Upper lobe of left lung (tissue), 6 donors: ENCODE results near the gene DPF3. TPM values are rescaled to one million over a fixed set of nuclear protein-coding genes. Genes with fewer than 3 reads are reported as not detected.

ENCODE experiments used
- ATAC-seq, 2 donors: fragments of 200-7000 bp; cut with Tn5 transposase; one replicate each; pipeline ENCODE4 v1.9.1; 2022; ENCODE audit warnings: mild to moderate bottlenecking in 2 of 2, moderate library complexity in 2 of 2; ENCODE audit not compliant: low FRiP score in 2 of 2
- DNase-seq, 2 donors: peaks; one replicate each; pipeline ENCODE4 v3.0.0-alpha.2; 2019 to 2020
- H3K27ac ChIP-seq, 4 donors: fragments of 200-600 bp; sonication (generic); one replicate each; pipeline ENCODE4 v1.5.1; 2016 to 2019
- H3K27me3 ChIP-seq, 4 donors: fragments of 200-600 bp; sonication (generic); one replicate each; pipeline ENCODE4 v1.5.1; 2017 to 2019
- H3K36me3 ChIP-seq, 4 donors: fragments of 200-600 bp; sonication (generic); one replicate each; pipeline ENCODE4 v1.5.1; 2016 to 2019
- H3K4me1 ChIP-seq, 4 donors: fragments of 200-600 bp; sonication (generic); one replicate each; pipeline ENCODE4 v1.5.1; 2018 to 2019
- H3K4me3 ChIP-seq, 4 donors: fragments of 200-600 bp; sonication (generic); one replicate each; pipeline ENCODE4 v1.5.1; 2017 to 2019; ENCODE audit warnings: mild to moderate bottlenecking in 2 of 4, moderate library complexity in 1 of 4
- H3K9me3 ChIP-seq, 4 donors: fragments of 200-600 bp; sonication (generic); one replicate each; pipeline ENCODE4 v1.5.1; 2018 to 2019
- CTCF ChIP-seq, 6 experiments: fragments of 450-650 bp in 4 of 6; fragments of 200-600 bp in 2 of 6; sonication (generic) in 2 of 6; IDR thresholded peaks; one replicate each; pipeline ENCODE4 v1.5.1; 2016 to 2019; ENCODE audit warnings: antibody characterized with exemption in 6 of 6
- EP300 ChIP-seq, 4 donors: sonication (generic); formaldehyde crosslinking; IDR thresholded peaks; one replicate each; pipeline ENCODE4 v1.5.1; 2017; ENCODE audit warnings: antibody characterized with exemption in 4 of 4, control low read depth in 2 of 4
- POLR2A ChIP-seq, 4 donors: fragments of 450-650 bp; IDR thresholded peaks; one replicate each; pipeline ENCODE4 v1.5.1; 2016 to 2017; ENCODE audit warnings: antibody characterized with exemption in 4 of 4, mild to moderate bottlenecking in 2 of 4
- POLR2AphosphoS5 ChIP-seq, 2 donors: sonication (generic); formaldehyde crosslinking; IDR thresholded peaks; one replicate each; pipeline ENCODE4 v1.5.1; 2017; ENCODE audit warnings: antibody characterized with exemption in 2 of 2
- WGBS, 2 donors: methylation state at CpG; one replicate each; pipeline ENCODE4 v1.1.5; 2017 to 2018; 5-methylcytosine and 5-hydroxymethylcytosine counted together
- total RNA-seq, 6 donors: library from RNA; depleted of rRNA in 4 of 6; stranded (reverse); fragments of >200 nt in 4 of 6; gene quantifications; one replicate each; pipeline versions ENCODE4 v1.1.0 to v1.2.1, GENCODE V29; 2016 to 2021
- donor health status: DM: no; HTN: no; CAD: no; lungs with moderate emphysema.
- donor health status: DM: no; HTN: yes; CAD: no; lungs with severe emphysema.

Gene DPF3
- total RNA-seq, 6 donors from 2014 or later, result 0.30 to 1.3 (median 1.0) TPM

DNA sequence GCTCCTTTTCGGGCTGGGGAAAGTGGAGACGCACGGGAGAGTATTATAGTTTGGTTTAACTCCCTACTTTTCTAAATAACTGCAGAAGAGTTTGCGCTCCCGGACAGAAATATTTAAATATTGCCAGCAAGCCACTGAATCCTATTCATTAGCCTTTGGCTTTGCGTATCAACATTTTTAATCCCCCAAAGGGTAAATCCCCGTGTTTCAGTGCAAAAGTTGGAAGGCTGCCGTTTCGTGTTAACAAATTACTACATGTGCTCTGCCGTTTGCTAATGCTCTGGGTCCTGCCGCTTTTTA lies 372 bp upstream of the DPF3 start:
- Histone ChIP-seq H3K36me3 (no peaks in the 10 kb centered on the region), H3K27ac (peak overlapping the region in 1 of 4 donors; percentile 44), H3K4me3 (peak overlapping the region; percentile 48 to 97 (median 74)), H3K27me3 (peaks cover 0 to 16% (median 7%) of the 10 kb centered on the region in 4 donors), H3K9me3 (no peaks in the 10 kb centered on the region), H3K4me1 (peaks cover 19 to 33% (median 26%) of the 10 kb centered on the region in 4 donors)
- DNase-seq (no peak), ATAC-seq (no peak)
- 1 to 2% methylated on average over 8 to 11 of the region's 11 CpGs for WGBS, 2 donors
- TF ChIP-seq CTCF (IDR thresholded peaks at IDR 0.05) (no peak), POLR2A (IDR thresholded peaks at IDR 0.05) (no peak), POLR2AphosphoS5 (IDR thresholded peaks at IDR 0.05) (no peak)

DNA sequence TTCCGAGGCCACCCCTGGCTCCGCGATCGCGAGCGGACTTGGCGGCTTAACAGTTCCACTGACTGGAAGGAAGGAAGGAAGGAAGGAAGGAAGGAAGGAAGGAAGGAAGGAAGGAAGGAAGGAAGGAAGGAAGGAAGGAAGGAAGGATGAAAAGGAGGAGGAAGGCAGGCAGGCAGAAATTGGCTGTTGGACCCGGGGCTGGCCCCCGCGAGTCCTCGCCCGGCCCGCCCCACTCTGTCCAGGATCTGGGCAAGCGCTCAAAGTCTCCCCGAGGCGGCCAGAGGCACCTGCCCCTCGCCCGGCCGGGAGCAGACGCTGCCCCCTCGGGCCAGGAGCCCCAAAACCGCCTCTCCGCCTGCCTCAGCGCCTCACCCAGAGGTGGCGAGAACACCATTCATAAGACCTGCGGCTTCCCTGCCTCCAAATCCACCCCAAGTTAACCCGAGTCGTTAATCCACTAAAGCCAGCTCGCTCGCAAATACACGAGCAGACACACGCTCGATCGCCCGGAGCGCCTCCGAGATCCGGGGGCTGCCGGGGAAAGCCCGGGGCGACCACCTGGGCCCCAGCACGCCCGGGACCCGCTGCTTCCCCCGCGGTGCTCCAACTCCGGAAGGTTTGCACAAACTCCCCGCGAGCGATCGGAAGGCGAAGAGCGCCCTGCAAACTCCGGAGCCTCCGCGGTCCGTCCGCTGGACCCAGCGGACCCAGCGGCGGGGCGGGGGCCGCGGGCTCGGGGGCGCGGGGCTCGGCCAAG lies 844 bp downstream of the DPF3 start:
- peak overlapping the region in 1 of 4 donors; percentile 37 for H3K27ac ChIP-seq
- no peaks in the 10 kb centered on the region for H3K36me3 ChIP-seq
- peak in 1 of 2 donors; percentile 85 for DNase-seq
- no peaks in the 10 kb centered on the region for H3K9me3 ChIP-seq
- peaks cover 19 to 33% (median 26%) of the 10 kb centered on the region in 4 donors for H3K4me1 ChIP-seq
- peaks cover 0 to 16% (median 7%) of the 10 kb centered on the region in 4 donors for H3K27me3 ChIP-seq
- WGBS, 2 donors, result 2% methylated on average over 22 to 55 of the region's 68 CpGs
- no peak for TF ChIP-seq POLR2AphosphoS5 (IDR thresholded peaks at IDR 0.05)
- no peak for TF ChIP-seq CTCF (IDR thresholded peaks at IDR 0.05)
- no peak for TF ChIP-seq POLR2A (IDR thresholded peaks at IDR 0.05)
- TF ChIP-seq EP300 (IDR thresholded peaks at IDR 0.05), result no peak
- peak in 1 of 2 donors; percentile 56 for ATAC-seq
- H3K4me3 ChIP-seq, result peak overlapping the region; percentile 64 to 97 (median 86)

DNA sequence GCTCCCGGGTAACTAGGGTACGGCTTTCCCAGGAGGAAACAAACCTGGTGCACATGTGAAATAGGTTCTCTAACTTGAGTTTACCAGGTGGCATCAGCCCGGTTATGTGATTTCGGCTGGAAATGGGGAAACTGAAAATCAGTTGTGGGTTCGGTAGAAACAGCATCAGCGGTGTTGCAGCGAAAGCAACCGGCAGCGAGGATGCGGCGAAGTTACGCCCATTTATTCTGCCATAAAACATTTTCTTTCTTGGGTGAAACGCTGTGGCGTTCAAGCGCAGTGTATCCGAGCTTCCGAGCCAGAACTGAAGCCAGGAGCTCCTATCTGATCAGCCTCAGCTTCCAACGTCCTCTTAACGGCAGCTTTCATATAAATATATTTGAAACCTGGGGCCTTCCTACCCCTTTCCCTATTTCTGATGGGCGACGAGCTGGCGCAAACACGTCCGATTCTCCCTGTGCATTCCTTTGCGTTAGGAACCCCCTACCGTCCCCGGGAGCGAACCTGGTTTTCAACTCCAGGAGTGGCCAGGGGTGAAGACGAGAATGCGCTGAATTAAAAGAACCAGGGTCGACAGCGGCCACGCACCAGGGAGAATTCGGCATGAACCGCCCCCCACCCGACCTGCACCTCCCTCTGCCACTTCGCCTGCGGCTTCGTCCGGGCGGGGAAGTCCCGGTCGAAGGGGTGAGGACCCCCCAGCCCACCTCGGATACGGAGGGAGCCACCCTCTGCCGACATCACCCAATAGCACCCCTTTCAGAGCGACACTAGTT lies 1.6 kb downstream of the DPF3 start:
- no peaks in the 10 kb centered on the region for H3K9me3 ChIP-seq
- no peak overlapping the region for H3K27ac ChIP-seq
- 1 to 3% methylated on average over 33 to 47 of the region's 47 CpGs for WGBS, 2 donors
- TF ChIP-seq CTCF (IDR thresholded peaks at IDR 0.05), result no peak
- no peak for TF ChIP-seq EP300 (IDR thresholded peaks at IDR 0.05)
- no peak for TF ChIP-seq POLR2AphosphoS5 (IDR thresholded peaks at IDR 0.05)
- TF ChIP-seq POLR2A (IDR thresholded peaks at IDR 0.05), result no peak
- H3K4me1 ChIP-seq, result peaks cover 19 to 33% (median 26%) of the 10 kb centered on the region in 4 donors
- H3K27me3 ChIP-seq, result peaks cover 0 to 16% (median 7%) of the 10 kb centered on the region in 4 donors
- DNase-seq (peak in 1 of 2 donors; percentile 67), ATAC-seq (no peak)
- H3K36me3 ChIP-seq, result no peaks in the 10 kb centered on the region
- H3K4me3 ChIP-seq, result peak overlapping the region; percentile 26 to 97 (median 74)

DNA sequence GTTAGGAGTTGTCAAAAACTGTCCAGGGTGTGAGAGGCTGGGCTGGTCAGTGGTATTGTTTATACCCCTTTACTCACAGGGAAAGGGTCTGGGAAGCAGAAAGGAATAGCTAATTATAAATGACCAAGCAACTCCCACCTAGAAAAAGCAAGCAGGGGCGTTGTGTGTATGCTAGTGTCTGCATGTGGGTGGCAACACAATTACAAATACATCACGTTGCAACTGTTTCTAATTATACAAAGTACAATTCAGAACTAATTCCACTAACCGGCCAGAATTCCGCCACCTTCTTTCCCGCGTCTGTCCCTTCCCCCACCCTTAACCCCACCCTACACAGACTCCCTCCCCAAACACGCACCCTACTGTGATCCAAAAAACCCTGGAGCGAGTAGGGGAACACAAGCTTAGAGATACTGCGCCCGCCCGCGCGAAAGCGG lies 2.2 kb downstream of the DPF3 start:
- TF ChIP-seq POLR2A (IDR thresholded peaks at IDR 0.05) (no peak), EP300 (IDR thresholded peaks at IDR 0.05) (no peak), POLR2AphosphoS5 (IDR thresholded peaks at IDR 0.05) (no peak), CTCF (IDR thresholded peaks at IDR 0.05) (no peak)
- H3K4me3 ChIP-seq, result peak overlapping the region in 3 of 4 donors; percentile 64 to 97 (median 84)
- WGBS, 2 donors, result 7 to 10% methylated on average over 14 of the region's 14 CpGs

More for the DNA sequence above, 2.2 kb downstream of the DPF3 start:
- ATAC-seq (no peak), DNase-seq (peak in 1 of 2 donors; percentile 70)
- Histone ChIP-seq H3K36me3 (no peaks in the 10 kb centered on the region), H3K27ac (no peak overlapping the region), H3K27me3 (peaks cover 0 to 16% (median 7%) of the 10 kb centered on the region in 4 donors), H3K9me3 (no peaks in the 10 kb centered on the region), H3K4me1 (peaks cover 19 to 33% (median 26%) of the 10 kb centered on the region in 4 donors)
